HG02610 (cell line): Measurements from ENCODE around the gene CRYBG1.
"Not testable (repeated sequence)": the region's sequence is repeated elsewhere in the genome, so short reads cannot be mapped to it uniquely, and the experiment has no call there.

Experiments
- ATAC-seq: cut with Tn5 transposase; IDR thresholded peaks from one replicate; pipeline ENCODE4 v1.9.1; 2021; ENCODE audit warnings: mild to moderate bottlenecking, moderate library complexity; ENCODE audit not compliant: unreplicated experiment

CRYBG1 gene

DNA sequence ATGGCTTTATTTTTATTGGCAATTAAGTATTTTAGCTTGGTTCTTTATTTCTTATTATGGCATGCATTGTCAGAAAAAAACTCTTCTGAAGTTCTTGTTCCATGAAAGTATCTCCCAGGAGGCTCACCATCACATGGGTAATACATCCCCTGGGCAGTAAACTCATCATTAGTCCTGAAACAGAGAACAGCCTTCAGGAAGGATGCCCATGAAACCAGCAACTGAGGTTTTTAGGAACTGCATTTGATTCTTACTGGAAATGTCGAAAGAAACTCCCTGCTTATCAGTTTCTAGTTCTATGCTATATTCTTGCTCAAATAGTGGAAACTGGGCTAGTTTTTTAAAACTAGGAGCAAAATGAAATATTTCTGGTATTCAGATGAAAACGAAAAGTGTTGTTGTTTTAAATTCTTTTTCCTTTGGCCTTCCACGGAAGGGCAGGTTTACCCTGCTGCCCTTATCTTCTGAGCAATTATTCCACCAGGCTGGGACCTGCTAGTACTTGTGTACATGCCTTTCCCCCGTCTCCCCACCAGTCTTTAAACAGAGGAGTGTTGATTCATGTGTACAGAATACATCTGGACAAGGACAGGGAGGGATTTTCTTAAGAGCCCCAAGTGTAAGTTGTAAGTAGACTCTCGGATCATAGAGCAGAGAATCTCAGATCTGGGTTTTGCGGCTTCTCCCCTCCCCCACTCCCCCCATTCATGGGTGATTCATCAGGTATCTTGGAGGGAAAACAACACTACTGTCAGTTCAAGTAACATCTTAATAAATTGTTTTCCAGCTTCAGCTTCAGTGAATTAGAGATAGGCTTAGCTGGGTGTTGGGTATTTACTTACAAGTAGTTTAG lies 187.3 kb downstream of the CRYBG1 start:
- ATAC-seq, result no peak

DNA sequence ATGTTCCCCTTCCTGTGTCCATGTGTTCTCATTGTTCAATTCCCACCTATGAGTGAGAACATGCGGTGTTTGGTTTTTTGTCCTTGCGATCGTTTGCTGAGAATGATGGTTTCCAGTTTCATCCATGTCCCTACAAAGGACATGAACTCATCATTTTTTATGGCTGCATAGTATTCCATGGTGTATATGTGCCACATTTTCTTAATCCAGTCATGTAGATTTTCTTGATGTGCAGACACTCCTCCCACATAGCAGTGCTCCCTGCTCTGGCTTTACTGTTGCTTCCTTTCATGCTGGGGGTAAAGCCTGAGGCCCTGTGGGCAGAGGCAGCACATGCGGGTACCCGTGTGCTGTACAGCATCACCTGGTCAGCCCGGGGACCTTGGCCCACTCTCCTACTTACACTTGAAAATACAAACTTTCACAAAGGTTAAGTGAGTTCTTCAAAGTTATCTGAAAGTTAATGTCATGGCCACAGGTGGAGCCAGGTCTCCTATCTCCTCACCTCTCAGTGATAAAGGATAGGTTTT lies 188.5 kb downstream of the CRYBG1 start:
- not testable (repeated sequence) for ATAC-seq

DNA sequence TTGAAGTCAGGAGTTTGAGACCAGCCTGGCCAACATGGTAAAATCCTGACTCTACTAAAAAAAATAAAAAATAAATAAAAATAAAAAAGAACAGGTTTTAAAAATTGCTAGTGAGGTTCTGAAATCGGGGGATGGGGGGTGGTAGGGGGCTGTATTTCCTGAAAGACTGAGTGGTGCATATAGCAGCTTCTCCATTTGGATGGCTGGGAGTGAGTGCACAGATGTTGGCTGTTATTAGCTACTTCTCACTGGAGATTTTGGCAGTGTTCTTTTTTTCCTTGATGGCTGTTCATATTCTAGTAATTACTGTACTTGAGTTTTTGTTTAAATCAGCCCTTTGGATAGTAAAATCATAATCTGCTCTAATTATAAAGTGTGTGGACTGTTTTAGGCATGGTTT lies 189.0 kb downstream of the CRYBG1 start:
- no peak for ATAC-seq

DNA sequence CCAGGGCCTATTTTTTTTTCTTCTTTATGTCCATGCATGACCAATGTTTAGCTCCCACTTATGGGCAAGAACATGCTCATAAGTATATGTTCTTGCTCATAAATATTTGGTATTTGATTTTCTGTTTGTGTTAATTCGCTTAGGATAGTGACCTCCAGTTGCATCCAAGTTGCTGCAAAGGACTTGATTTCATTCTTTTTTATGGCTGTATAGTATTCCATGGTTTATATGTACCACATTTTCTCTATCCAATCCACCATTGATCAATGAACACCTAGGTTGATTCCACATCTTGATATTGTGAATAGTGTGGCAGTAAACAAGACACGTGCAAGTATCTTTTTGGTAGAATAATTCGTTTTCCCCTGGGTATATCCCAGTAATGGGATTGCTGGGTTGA lies 190.6 kb downstream of the CRYBG1 start:
- ATAC-seq, result no peak

DNA sequence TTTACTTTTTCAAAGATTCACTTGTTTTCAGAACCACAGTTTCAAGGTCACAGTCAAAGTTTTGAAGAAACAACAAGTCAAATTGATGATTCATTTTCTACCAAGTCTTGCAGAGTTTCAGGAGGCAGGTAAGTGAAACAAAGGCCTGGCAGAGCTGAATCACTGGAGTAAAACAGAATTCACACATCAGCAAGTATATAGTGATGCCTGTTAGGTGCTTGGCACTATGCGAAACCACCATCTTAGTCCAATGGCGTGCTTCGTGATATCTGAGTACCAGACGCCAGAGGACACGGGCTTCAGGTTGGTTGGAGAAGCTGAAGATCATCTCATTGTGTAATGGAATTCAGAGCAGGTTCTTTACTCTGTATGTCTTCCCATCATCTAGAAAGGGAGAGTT lies 192.9 kb downstream of the CRYBG1 start:
- ATAC-seq, result peak; percentile 39

DNA sequence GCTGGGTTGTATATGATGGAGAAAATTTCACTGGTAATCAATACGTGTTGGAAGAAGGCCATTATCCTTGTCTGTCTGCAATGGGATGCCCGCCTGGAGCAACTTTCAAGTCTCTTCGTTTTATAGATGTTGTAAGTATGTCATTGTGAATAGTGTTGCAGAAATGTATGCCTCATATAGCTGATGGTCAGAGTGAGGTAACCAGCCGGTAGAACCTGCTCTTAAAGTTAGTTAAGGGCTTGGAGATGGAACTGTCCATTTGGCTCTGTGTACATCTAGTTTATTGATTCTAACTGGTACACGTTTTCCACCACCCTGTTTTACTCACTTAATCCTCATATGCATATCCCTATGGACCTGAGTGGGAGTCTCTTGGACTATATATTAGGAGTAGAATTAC lies 195.2 kb downstream of the CRYBG1 start:
- no peak for ATAC-seq

DNA sequence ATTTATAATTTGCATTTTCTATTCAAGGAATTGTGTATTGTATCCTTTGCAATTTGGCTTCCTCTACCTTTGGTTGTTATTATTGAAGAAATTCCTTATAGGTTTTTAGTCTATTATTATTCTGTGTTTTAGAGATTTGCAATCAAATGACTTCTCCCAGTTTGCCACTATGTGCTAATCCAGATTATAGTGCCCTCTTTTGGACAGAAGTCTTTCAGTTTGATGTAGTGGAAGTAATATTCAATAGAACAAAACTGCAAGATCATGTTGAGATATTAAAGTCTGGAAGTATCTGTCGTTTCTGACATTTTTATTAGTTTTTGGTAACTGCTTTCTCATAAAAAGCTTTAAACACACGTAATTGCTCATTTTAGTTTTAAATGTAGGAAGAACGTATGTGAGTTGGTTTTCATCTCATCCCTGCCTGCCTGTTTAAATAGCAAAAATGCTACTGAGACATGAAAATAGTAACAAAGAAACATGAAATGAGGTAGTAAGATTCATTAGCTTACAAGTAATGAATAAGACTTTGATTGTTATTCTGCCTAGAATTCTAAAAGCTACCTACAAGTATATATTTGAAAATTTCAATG lies 195.9 kb downstream of the CRYBG1 start:
- no peak for ATAC-seq

DNA sequence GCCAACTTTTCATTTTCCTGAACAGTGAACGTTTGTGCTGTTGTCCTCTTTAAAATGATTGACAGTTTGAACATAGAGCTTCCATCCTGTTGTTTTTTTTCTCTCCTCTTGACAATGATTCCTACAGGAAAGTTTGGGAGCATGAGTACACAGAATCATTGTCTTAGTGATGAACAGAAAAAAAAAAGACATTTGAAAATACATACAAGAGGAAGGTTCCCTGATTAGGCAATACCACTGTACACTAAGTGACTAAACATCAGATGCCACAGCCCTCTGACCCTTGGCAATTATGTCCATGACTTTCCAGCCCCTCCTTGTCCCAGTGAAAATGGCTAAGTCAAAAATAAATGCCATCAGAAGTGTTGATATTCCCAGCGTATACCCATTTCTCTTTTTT lies 197.3 kb downstream of the CRYBG1 start:
- no peak for ATAC-seq

DNA sequence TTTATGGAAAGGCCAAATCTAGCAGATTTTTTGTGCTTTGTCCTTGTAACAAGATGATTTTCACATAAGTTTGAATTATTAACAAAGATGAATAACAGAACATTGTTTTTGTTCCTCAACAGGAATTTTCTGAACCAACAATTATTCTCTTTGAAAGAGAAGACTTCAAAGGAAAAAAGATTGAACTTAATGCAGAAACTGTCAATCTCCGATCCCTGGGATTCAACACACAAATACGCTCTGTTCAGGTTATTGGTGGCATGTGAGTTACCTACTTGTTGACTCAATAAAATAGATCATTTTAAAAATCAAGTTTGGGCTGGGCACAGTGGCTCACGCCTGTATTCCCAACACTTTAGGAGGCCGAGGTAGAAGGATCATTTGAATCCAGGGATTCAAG lies 197.8 kb downstream of the CRYBG1 start:
- no peak for ATAC-seq

DNA sequence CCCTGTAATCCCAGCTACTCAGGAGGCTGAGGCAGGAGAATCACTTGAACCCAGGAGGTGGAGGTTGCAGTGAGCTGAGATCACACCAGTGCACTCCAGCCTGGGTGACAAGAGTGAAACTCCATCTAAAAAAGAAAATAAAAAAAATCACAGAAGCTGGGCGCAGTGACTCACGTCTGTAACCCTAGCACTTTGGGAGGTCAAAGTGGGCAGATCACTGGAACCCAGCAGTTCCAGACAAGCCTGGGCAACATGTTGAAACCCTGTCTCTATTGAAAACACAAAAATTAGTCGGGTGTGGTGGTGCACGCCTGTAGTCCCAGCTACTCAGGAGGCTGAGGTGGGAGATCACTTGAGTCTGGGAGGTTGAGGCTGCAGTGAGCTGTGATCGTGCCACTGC lies 199.1 kb downstream of the CRYBG1 start:
- ATAC-seq, result not testable (repeated sequence)

DNA sequence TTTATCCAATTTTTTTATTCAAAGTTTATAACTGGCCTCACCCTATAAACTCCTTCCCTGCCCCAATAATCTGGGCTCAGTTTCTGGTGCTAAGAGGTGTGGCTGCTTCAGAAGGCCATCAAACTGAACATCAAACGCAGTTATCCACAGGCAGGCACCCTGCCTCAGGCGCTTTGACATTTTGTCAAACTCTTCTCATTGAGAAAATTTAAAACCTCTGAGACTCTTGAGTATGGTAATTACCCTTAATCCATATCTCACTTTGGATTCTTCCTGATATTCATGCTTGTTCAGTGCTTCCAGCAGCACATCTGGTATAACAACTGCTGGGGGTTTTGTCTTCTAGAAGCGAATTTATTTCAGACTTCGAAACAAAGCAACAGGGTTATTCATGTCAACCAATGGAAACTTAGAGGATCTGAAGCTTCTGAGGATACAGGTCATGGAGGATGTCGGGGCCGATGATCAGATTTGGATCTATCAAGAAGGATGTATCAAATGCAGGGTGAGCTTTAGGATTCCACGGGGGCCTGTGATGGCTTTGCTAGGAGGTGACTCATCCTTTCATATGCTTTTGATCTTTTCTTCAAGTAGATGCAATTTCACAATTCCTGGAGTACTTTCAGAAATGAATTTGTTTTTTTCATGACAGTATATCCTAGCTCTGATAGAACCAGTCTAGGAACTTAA lies 200.6 kb downstream of the CRYBG1 start:
- ATAC-seq, result no peak

DNA sequence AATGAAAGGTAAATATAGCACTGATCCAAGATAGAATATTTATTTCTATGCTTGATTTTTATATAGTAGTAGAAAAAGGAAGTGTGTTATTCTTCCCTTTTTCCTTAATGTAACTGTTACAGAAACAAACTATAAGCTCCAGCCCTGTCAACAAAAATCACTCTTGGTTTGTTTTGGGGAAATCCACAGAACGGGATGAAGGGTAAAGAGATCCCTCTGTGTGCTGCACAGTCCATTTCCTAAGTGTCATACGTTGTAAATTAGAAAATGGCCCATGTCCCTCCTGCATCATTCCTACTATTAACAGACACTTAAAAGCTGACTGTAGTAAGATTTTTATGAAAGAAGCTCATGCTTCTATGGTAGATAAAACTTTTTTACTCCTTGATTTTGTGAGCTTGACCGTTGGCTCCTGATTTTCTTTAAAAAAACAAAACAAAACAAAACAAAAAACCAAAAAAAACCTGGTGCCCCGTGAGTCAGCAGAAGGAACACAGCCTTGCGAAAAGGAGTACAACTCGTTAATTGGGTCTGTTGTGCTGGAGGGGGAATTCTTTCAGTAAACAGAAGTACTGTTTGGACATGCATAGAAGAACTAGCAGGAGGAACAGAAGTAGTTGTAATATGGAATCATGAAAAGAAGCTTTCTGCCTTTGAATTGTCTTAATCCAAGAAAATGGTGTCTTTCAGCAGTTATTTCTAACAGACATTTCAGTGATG lies 201.3 kb downstream of the CRYBG1 start:
- no peak for ATAC-seq

DNA sequence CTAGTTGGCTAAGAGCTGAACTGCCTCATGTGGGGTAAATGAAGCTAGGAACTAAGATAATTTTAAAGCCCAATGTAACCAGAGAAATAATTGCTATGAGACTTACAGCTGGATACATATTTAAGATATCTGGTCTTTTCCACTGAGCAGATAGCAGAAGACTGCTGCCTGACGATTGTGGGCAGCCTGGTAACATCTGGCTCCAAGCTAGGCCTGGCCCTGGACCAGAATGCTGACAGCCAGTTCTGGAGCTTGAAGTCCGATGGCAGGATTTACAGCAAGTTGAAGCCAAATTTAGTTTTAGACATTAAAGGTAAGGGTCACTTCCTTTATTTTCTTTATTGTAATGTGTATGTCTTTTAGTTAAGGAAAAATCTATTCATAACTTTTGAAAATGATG lies 203.1 kb downstream of the CRYBG1 start:
- no peak for ATAC-seq

DNA sequence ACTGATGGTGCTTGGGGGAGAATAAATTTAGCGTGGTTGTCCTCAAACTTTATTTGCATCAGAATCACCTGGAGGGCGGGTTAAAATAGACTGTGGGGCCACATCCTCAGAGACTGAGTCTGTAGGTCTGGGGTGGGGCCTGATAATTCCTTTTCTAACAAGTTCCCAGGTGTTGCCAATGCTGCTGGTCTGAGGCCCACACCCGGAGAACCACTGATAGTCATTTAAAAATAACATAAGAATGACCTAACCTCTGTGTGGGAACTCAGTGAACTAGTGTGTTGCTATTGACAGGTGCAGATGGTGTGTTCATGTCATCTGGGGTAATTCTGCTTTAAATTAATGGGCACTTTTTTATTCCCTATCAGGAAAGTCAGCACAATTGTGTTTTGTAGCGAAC lies 204.0 kb downstream of the CRYBG1 start:
- ATAC-seq, result no peak

DNA sequence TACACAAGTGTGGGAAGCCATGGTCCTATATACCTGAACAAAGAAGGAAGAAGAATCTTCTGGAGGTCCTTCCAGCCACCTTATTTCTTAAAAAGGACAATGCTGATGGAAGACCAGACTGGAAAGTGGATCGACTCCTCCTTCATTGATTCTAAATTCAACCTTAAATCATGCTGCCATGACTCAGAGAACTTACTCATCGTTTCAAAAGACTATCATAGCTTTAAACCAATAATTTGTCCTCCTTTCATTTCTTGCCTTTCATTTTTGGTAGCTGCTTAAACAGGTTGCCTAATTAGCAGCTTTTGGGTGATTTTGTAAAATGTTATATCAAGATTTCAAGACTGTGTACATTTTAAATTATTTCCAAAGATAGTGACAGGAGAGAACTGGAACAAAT lies 208.0 kb downstream of the CRYBG1 start:
- ATAC-seq, result no peak

DNA sequence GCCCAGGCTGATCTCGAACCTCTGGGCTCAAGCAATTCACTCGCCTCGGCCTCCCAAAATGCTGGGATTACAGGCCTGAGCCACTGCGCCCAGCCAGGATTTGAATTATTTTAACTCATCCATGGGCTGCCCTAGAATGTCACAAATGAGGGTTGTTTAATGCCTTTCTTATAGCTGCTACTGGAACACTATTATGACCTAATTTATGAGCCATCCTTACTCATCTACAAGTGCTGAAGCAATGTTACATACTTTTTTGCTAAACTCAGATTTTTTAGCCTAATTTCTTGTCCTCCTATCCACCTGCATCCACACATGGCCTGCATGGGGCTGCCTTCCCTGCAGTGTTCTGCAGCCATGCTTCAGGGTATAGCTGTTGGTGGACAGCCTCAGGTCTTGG lies 208.9 kb downstream of the CRYBG1 start:
- ATAC-seq, result no peak

DNA sequence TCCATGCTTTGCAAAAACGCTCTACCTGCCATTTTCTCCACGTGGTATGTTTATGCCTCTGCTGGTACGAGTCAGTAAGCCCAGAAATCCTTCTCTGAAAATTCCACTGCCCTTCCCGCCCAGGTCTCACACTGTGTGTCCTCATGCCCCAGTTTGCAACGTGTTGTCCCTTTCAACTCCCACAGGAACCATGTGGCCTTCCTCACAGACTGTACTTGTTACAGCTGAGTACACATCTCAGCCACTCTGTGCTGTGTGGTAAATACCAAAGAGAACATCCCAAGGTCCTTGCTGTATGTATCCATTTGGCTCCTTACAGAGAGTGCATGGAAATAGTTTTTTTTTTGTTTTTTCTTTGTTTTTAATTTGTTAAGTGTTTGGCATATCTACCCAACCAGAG lies 211.9 kb downstream of the CRYBG1 start:
- ATAC-seq, result no peak

DNA sequence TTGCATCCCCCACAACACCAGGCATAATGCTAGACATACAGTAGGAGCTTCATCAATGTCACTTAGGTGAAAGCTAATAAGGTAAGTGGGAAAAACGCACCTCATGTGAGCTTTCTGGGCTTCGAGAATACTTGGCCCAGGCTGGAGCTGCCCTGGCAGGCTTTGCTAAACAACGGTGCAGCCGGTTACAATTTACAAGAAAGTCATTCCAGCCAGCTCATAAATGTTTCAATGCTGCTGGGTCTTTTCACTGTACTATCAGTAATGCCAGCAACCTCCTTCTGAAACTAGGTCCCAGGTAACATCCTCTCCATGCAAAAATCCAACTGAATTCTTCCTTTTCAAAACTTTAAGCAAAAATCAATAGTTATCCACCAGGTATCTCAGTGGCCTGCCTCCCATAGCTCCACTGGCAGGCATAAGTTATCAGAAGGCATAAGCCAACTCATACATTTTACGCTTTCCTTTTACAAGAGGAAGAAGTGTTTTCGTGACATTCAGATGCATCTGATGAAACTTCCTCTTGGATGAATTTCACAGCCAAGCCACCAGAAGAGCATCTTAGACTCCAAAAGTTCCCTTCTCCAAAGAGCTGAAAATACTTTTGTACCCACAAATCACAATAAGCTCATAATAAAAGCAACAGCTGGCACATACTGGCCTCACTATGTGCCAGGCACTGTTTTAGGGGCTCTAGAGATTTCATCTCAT lies 212.5 kb downstream of the CRYBG1 start:
- no peak for ATAC-seq

DNA sequence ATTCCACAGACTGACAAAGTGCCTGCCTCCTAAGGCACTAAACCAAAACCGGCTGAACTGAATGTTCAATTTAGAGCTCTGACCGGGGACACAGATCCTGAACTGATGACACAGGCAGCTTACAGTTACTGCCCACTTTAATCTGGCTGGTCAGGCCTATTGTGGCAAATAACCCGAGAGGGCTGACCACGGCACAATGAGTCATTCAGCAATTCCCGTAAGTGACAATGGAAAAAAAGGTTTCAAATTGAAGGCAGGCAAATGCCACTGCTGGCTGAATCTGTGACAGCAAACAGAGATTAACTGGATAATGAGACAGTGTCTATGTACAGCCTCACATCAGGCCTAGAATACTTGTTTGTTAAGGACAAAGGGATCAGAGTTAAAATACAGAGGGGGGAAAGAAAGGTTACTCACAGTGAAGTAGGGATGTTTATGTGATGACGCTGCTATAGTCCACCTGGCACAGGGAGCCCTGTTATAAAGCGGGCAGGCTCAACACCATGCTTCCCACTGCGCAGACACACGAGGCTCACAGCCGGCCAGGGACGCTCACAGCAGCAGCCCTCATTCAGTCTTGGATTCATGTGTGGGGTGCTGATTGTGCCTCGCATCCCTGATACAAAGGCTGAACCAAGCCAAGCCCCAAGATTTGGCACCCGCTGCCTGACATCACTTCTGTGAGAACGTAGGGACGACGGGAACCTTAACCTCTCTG lies 214.4 kb downstream of the CRYBG1 start:
- ATAC-seq, result no peak

DNA sequence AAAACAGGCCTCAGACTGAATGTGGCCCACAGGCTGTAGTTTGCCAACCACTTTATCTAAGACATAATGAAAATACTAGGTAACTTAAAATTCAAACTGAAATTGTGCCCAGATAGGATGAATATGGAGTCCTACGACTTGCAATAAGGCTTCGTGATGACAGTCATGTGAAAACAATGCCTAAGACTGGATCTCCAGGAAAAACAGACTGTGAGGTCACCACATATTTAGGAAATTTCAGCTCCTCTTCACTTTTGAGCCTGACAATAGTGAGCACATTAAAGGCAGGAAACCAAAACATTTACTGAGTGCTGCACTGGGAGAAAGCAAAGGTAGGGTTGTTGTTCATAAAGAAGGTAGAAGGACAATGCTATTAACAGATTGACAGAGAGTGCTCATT lies 218.8 kb downstream of the CRYBG1 start:
- no peak for ATAC-seq
